HG02852 (cell line): ENCODE results near the gene MCF2L2.

Source experiments
- ATAC-seq: cut with Tn5 transposase; IDR thresholded peaks from one replicate; pipeline ENCODE4 v1.9.1; 2021; ENCODE audit warnings: mild to moderate bottlenecking, moderate library complexity; ENCODE audit not compliant: unreplicated experiment

Gene MCF2L2

DNA sequence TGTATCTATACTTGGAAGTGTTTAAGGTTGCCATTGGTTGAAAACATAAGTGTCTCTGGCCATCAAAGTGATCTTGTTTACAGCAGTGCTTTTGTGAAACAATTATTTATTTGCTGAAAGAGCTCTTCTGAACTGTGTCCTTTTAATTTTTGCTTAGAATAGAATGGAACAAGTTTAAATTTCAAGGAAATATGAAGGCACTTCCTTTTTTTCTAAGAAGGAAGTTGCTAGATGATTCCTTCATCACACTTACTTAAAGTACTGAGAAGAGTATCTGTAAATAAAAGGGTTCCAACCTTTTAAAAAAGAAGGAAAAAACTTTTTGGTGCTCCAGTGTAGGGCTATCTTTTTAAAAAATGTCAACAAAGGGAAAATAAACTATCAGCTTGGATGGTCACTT, 155.6 kb downstream of the MCF2L2 start:
- ATAC-seq = no peak

DNA sequence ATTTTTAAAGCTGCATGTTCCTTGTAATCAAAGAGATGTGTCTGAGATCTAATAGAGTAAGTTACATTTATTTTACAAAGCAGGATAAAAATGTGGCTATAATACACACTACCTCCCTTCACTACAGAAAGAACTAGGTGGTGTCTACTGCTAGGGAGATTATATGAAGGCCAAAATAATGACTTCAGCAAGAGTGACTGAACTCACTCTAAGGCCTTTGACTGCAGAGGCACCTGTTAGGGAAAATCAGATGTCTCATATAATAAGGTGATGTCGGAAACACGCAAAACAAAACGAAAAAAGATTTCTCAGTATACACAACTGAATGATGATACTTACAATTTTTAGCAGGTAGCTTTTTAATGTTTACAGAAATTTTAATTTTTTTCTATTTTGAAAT, 156.3 kb downstream of the MCF2L2 start:
- no peak for ATAC-seq

DNA sequence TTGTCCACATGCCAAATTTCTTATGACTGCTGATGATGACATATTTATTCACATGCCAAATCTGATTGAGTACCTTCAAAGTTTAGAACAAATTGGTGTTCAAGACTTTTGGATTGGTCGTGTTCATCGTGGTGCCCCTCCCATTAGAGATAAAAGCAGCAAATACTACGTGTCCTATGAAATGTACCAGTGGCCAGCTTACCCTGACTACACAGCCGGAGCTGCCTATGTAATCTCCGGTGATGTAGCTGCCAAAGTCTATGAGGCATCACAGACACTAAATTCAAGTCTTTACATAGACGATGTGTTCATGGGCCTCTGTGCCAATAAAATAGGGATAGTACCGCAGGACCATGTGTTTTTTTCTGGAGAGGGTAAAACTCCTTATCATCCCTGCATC, 158.1 kb downstream of the MCF2L2 start:
- ATAC-seq = no peak

DNA sequence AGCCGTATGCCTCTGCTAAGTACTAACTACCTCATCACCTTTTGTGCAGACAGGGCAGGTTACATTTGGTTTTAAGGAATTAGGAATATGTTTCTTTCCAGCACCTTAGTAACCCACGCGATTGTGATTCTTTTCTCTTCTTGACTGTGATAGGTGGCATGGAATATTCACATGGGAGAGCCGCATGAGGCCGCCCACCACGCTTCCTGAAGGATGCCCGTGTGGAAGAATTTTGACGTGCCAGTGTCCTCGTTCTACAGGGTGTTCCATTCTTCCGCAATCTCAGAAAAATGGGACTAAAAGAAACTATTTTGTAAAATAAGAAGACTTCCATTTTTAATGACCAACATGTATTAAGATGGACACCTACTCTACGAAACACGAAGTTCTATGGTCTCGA, 159.1 kb downstream of the MCF2L2 start:
- ATAC-seq = no peak

DNA sequence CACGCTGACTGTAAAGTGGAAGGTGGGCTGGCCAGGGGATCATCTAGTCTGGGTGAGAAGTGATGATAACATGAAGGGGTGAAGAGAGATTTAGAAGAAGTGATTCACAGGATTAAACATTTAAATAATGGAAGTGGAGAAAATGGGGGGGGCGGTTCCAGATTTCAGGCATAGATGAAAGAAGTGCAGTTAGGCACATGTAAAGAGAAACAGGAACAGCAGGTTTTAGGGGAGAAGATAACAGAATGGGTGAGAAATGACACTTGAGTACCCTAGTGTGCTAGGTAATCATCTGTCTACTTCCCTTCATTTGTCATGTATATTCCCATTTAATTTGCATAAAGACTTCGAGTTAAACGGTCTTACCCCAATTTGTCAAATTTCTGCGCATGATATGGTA, 160.1 kb downstream of the MCF2L2 start:
- no peak for ATAC-seq

DNA sequence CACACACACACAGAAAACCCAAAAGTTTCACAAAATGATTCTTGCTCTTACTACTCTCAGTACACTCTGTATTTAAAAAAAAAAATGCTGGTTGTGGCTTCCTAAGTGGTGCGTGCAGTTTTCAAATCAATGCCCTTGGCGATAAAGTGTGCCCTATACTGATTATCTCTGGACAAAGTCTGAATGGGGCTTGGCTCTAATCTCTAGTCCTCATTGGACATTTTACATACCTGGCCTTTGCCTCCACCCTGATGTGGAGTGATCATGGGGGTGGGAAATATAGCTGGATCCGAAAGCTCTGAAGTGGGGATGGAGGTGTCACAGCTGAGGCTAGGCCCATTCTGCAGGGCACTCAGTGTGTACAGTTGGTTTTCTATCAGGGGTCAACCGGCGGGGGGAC, 161.3 kb downstream of the MCF2L2 start:
- ATAC-seq = no peak

DNA sequence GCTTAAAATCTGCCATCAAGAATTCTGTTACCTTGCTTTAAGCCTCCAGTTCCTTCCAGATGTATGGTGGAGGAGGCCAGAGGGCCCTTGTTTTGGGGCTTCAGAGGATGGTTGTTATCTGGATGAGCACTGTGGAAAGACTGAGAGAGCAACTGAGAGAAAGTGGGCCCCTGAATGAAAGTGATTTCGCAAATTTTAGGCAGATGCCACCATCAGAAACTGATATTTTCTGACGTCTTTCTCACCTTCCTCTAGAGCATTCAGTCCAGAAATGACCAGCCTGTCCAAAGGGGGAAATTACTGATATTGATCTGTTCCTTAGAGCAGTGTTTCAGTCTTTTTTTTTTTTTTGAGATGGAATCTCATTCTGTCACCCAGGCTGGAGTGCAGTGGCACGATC, 162.0 kb downstream of the MCF2L2 start:
- no peak for ATAC-seq

DNA sequence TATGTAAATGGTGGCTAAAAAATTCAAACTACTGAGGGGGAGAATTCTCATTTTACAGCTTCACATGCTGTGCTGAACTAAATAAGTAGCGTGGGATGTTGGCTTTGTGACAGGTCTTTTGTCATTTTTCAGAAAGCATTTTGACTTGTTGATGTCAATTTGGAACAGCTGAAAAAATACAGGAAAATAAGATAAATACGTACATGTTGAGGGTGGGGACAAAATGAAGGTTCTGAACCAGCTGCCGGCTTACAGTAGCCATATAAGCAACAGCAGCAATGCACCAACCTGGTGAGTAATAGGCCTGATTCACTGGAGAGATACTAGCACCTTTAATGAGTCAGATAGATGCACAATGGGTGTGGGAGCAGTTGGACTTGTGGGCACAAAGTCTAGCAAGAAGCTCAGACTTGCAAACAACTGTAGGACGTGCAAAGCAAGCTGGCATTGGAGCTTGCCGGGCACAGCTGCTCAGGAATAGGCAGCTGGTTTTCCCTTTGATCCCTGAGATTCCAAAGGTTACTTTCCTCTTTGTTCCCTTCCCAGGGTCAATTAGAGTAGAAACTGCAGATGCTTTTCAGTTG, 162.5 kb downstream of the MCF2L2 start:
- no peak for ATAC-seq

DNA sequence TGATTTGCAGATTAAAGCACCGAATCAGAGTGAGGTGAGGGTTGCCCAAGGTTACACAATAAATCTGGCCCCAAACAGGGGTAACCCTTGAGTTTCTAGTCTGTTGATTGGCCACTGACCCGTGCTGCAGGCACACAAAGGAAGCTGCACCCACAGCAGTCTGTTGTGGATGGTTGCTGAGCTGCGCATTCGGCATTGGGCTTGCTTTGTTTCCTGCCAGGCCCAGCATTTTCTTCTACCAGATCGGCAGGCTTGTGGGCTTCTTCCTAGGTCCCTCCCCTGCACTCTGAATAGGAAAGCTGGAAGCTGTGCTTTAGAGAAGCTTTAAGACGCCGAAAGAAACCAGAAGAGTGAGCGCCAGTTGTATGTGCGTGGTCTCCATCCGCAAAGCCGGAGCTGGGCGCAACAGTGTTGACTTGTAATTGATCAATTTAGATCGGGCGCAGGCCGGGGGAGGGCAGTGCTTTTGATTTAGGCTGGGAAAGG, 163.2 kb downstream of the MCF2L2 start:
- no peak for ATAC-seq

DNA sequence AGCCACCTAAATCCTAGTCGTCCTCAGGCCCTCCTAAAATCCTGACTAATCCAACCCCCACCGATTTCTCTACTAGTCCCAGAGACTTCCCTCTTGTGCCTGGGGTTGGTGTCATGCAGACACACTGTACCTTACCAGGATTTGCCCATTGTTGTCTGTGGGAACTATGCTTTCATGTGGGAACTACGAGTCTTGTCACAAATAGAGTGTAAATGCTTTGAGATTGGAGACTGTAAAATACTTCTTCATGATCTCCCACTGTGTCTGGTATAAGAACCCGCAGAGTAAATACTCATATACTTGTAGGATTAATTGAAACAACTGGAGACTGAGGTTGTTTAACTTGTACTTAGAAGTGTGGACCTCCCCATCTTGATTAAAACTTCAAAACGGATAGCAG, 164.2 kb downstream of the MCF2L2 start:
- no peak for ATAC-seq

DNA sequence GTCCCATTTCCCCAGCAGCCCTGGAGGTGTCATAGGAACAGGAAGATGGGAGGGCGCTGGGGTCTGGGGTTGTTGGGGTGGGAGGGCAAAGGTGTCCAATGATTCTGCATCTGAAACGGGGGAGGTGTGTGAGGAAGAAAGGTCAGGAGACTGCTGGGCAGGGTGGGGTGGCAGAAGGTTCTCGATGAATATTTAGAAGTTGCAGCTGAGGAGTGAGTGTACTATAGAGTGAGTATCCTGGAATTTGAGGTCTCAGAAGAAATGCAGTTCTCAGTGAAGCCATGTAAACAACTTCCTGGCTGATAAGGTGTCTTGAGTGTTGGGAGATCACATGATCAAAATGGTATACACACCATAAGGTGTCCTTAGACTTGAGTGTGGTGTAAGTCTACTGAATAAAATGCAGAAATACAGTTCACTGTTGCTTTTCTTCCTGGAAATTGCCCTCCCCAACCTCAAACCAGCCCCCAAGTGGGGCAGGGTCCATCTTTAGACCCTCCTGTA, 165.5 kb downstream of the MCF2L2 start:
- ATAC-seq = no peak

DNA sequence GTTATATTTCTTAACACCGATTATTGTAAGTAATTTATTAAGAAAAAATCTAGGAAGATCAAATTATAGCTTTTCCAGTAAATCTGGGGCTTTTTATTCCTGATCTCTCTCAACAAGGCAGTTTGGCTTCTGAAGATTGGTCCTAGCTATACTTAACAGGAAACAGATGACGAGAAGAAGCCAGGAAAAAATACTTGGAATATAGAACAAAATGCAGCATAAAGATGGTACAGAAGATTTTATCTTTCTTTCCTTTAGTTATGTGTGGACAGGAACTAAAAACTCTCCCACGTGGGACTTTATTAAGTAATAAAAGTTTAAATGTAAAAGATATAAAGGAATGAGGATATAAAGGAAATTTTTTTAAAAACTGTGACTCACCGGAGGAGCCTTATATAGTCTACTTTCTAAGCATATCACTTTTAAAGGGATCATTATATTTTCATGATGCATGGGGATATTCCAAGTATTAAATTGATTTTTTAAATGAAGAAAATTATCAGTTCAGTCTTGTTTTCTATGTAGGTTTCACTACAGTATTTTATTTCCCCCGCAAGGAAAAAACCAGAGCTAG, 167.2 kb downstream of the MCF2L2 start:
- no peak for ATAC-seq

DNA sequence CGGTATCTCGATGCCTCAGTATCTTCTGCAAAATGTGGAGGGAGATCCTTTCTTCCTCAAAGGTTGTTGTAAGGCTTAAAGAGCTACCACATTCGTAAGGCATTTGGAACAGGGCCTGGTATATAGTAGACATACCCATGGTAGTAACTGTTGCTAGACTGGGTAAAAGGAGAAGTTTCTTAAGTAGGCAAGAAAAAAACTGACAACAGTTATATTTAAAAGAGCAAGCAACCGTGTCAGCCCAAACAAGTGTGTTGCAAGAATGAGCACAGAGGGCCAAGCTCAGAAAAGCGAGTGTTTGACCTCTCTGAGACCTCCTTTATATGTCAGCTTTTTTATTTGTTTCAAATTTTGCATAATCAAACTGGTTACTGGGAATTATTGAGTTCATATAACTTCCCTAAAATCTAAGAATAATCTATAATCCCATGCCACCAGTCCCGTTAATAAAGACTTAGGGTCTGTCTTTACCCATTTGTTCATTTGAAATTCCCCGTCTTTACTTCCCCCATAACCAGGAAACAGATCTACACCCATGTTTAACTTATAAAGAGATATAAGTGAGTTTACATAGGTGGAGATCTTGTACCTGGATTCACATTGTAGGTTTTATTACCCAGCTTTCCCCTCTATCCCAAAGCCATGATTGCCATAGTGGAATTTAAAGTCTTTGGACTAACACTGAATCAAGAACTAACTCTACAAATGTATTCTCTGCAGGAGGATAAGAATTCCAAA, 168.1 kb downstream of the MCF2L2 start:
- no peak for ATAC-seq

DNA sequence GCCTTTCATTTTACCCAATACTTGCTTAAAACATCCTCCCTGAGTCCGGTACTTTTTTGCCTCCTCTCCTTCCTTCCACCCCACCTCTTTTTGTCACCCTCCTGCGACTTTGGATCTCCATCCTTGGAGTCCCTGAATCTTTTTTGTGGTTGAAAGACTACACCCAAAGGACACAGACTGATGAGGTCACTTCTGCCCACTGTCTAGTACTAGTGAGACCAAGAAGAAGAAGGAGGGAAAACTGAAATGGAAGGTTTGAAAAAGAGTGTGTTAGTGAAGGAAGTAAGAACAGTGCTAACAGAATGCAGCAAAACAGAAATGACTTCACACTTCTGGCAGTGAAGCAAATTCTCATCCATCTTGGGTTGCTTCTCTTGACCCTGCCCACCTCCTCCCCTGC, 168.8 kb downstream of the MCF2L2 start:
- ATAC-seq = no peak

DNA sequence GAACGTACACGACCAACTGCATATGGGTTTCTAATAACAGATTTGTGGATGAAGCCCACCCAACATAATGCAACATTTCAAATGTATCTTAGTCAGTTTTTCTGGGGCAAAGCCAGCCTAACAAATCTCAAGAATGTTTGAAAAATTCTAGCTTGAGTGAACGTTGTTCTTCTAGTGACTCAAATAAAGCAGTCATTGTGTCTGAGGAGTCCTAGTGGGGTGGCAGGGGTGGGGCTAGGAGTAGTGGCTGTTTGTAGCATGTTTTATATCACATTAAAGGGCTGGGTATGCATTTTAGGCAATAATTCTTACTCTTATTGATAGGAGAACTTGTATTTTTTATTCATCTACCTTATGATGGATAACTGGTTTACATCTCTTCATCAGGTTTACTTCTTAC, 169.3 kb downstream of the MCF2L2 start:
- no peak for ATAC-seq

DNA sequence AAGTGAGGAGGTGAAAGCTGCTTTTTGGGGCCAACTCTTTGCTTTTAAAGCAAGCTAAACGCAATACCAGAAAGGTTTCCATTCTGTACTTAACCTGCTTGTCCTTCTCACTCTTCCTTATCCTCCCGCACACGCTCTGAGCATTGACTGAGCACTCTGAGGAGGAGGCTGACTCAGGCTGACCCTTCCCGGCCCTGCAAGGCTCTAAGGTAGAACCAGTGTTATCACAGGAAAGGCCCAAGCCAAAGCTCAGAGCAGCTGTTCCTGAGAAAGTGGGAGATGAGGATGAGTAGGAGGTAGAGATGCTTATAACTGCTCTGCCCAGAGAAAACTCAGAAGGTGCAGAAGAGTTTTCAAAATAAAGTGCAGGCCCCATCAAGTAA, 173.1 kb downstream of the MCF2L2 start:
- ATAC-seq = no peak

DNA sequence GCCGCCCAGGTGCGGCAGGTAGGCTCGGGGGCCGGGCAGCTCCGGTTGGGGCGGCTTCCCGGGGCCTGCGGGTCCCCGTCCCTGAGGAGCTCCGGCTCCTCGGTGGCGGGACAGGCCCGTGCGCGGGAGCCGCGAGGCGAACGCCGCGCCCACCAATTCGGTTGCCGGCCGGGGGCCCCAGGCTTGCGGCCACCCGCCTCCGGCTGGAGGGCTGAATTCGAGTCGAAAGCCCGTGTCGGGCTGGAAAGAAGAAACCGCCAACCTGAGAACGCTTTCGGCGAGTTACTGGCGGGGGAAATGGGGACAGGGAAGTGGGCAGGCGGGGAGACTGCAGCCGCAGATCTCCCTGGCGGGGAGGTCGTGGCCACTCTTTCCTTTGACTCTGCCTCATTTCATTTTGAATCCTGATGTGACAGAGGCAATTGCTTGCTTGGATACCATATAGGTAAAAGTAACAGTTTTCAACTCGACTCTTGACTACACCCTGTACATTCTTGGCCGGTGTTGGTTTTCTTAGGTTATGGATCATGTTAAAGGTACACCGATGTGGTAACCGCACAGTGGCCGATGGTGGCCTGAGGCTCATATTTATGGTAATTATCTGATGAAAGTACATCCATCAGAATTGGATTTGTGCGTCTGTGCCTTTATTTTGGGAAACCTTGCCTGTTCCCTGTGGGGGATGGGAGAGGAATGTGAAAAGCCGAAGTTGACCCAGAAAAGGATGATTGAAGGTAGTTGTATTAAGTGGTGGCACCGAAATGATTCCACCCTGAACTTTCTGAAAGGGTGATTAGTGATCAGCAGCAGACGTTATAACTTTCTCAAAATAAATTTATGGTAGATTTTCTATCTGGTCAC, 173.7 kb downstream of the MCF2L2 start:
- ATAC-seq = no peak

DNA sequence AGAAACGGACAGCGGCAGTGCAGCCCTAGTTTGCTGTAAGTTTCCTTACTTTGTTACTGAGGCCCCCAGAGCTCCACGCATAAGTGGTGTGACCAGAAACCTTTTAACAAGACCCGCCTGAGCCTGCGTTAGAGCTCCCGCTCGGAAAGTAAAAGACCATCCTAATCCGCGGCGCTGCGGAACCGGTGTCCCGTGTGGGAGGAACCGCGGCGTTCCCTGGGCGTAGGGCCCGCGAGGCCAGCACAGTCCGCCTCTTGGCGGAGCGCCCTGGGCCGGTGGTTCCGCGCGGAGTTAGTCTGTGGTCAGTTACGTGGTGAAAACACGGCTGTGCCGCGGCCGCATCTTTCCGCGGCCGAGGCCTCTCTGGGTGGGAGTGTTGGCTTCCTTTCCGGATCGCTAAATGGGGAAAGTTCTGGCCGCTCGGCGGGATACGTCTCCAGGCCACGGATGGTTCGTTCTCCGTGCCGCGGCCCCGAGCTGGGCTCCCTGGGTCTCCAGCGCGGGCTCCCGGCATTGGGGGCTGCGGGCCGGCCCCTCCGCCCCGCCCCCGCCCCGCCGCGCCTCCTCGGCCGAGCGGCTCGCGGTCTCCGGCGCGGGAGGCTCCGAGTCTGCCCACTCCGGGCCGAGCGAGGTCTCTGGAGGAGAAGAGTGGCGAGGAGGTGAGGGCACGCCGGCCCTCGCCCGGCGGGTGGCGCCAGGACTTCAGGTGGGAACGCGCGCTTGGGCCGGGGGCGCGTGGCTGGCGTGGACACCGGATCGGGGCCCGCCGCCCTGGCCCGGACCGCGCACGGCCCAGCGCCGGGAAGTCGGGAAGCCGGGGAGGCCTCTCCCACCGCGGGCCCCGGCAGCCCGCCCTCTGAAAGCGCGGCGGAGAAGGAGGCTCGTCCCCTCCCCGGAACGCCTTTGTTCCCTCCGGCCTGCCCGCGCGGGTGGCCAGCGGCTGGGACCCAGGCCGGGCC, 174.6 kb downstream of the MCF2L2 start:
- no peak for ATAC-seq

DNA sequence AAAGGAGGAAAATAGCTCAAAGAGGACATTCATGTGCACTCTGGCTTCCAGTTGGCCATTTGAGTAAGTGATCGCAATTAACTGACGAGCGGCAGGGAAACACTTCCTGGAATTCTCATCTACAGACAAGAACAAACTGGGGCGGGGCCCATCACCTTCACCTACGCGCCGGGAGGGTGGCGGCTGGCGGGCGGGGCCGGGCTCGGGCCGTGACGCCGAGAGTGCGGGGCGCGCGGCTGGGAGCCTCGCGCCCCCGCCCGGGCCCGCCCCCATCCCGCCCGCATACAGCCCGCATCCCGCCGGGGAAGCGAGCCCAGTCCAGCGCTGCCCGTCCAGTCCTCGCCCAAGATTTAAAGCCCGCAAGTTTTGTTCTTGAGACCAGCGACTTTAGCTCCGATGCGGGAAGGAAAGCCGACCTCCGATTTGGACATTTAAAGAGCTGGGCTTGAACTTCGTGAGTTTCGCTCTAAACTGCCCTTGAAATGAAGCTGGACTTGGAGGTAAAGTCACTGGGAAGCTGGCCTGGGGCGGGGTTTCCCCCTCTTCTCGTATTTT, 175.4 kb downstream of the MCF2L2 start, which contains the start of gene B3GNT5:
B3GNT5 (plus strand) TSS at position 281 of the 555 bp plus-strand sequence. CDS start 16,546 bp downstream, outside the sequence.
- ATAC-seq = no peak
